ENCODE measurements around the gene NUDT21.
"Not testable (repeated sequence)": the region's sequence is repeated elsewhere in the genome, so short reads cannot be mapped to it uniquely, and the experiment has no call there.

NUDT21 gene

DNA sequence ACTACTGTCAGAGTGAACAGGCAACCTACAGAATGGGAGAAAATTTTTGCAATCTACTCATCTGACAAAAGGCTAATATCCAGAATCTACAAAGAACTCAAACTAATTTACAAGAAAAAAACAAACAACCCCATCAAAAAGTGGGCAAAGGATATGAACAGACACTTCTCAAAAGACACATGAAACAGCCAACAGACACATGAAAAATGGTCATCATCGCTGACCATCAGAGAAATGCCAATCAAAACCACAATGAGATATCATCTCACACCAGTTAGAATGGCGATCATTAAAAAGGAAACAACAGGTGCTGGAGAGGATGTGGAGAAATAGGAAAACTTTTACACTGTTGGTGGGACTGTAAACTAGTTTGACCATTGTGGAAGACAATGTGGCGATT is 54.4 kb downstream of the NUDT21 start:
- peaks cover 90% of the 10 kb centered on the region for H3K36me3 Mint-ChIP-seq (ENCODE audit: low read depth)
- H3K4me3 Mint-ChIP-seq; H3K9me3 Mint-ChIP-seq; intact Hi-C loops (cut with micrococcal nuclease); H3K27ac Mint-ChIP-seq; H3K27me3 Mint-ChIP-seq; H3K4me1 Mint-ChIP-seq (ENCODE audit: low read depth): not testable (repeated sequence)

DNA sequence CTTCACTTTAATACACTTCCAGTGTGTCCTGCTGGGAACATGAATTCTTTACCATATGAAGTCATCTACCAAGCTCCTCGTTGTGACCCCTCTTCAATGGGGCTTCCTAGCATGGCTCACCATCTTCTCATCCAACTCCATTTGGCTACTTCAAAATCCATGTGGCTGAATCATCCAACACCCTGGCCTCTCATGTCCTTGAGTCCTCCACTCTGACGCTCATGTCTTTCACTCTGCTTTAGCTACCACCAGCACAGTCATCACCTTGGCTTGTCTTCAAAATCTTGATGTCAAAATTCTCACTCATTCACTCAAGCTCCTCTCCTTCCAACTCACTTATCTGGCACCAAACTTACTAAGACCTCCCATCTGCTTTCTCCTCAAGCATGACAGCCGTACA is 61.6 kb downstream of the NUDT21 start:
- H3K4me3 Mint-ChIP-seq = no peak overlapping the region
- H3K9me3 Mint-ChIP-seq = no peaks in the 10 kb centered on the region
- no peak overlapping the region for H3K27ac Mint-ChIP-seq
- intact Hi-C loops (cut with micrococcal nuclease) = no loop called here
- H3K36me3 Mint-ChIP-seq (ENCODE audit: low read depth) = peaks cover 88% of the 10 kb centered on the region
- no peaks in the 10 kb centered on the region for H3K27me3 Mint-ChIP-seq
- no peaks in the 10 kb centered on the region for H3K4me1 Mint-ChIP-seq (ENCODE audit: low read depth)

DNA sequence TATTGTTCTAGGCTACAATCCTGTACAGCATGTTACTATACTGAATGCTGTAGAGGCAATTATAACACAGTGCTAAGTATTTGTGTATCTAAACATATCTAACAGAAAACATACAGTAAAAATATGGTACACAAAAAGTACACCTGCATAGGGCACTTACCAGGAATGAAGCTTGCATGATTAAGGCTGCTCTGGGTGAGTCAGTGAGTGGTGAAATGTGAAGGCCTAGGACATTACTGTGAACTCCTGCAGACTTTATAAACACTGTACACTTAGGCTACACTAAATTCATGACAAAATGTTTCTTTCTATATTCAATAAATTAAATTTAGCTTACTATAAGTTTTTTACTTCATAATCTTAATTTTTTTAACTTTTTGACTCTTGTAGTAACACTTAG is 62.9 kb downstream of the NUDT21 start:
- no peaks in the 10 kb centered on the region for H3K27me3 Mint-ChIP-seq
- H3K9me3 Mint-ChIP-seq = peaks cover 5% of the 10 kb centered on the region
- intact Hi-C loops (cut with micrococcal nuclease) = no loop called here
- no peak overlapping the region for H3K4me3 Mint-ChIP-seq
- no peaks in the 10 kb centered on the region for H3K4me1 Mint-ChIP-seq (ENCODE audit: low read depth)
- H3K27ac Mint-ChIP-seq = no peak overlapping the region
- peaks cover 88% of the 10 kb centered on the region for H3K36me3 Mint-ChIP-seq (ENCODE audit: low read depth)

GRCh38 chr16:56387396-56387795 is 63.7 kb downstream of the NUDT21 start:
- no peak overlapping the region for H3K27ac Mint-ChIP-seq
- intact Hi-C loops (cut with micrococcal nuclease) = no loop called here
- peaks cover 88% of the 10 kb centered on the region for H3K36me3 Mint-ChIP-seq (ENCODE audit: low read depth)
- H3K4me1 Mint-ChIP-seq (ENCODE audit: low read depth) = no peaks in the 10 kb centered on the region
- no peak overlapping the region for H3K4me3 Mint-ChIP-seq
- H3K27me3 Mint-ChIP-seq = no peaks in the 10 kb centered on the region
- peaks cover 11% of the 10 kb centered on the region for H3K9me3 Mint-ChIP-seq

- Mint-ChIP-seq H3K4me3 (no peak overlapping the region), H3K9me3 (peaks cover 38% of the 10 kb centered on the region), H3K27me3 (no peaks in the 10 kb centered on the region), H3K36me3 (ENCODE audit: low read depth) (peaks cover 91% of the 10 kb centered on the region), H3K4me1 (ENCODE audit: low read depth) (no peaks in the 10 kb centered on the region), H3K27ac (no peak overlapping the region)
- intact Hi-C loops (cut with micrococcal nuclease) = no loop called here
Observed at GRCh38 chr16:56384074-56384721, 66.9 kb downstream of the NUDT21 start.

DNA sequence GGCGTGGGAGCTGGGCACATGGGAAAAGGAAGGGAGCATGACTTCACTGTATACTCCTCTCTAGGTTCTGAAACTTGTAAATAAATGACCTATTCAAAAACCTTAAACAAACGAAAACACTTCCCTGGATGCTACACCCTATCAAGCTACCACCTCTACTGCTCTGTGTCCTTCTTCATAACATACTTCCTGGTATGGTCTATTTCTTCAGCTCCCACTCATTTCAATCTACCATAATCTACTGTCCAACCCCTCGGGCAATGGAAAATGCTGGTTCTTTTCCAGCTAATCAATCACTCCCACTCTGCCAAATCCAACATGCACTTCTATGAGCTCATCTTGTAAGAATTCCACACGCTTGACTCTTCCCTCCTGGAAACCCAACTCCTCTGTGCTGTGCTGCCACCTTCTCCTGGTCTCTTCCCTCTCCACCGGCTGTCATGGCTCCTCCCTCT is 68.2 kb downstream of the NUDT21 start:
- Mint-ChIP-seq H3K9me3 (peaks cover 39% of the 10 kb centered on the region), H3K36me3 (ENCODE audit: low read depth) (peaks cover 95% of the 10 kb centered on the region), H3K27ac (no peak overlapping the region), H3K4me3 (no peak overlapping the region), H3K27me3 (no peaks in the 10 kb centered on the region), H3K4me1 (ENCODE audit: low read depth) (no peaks in the 10 kb centered on the region)
- intact Hi-C loops (cut with micrococcal nuclease) = no loop called here

- intact Hi-C loops (cut with micrococcal nuclease) = no loop called here
- Mint-ChIP-seq H3K4me1 (ENCODE audit: low read depth) (no peaks in the 10 kb centered on the region), H3K27ac (no peak overlapping the region), H3K4me3 (no peak overlapping the region), H3K27me3 (no peaks in the 10 kb centered on the region), H3K36me3 (ENCODE audit: low read depth) (peaks cover 95% of the 10 kb centered on the region), H3K9me3 (peaks cover 39% of the 10 kb centered on the region)
Observed at GRCh38 chr16:56382459-56382858, 68.7 kb downstream of the NUDT21 start.

GRCh38 chr16:56380778-56381485 is 70.2 kb downstream of the NUDT21 start:
- peaks cover 39% of the 10 kb centered on the region for H3K9me3 Mint-ChIP-seq
- H3K36me3 Mint-ChIP-seq (ENCODE audit: low read depth) = peaks cover 92% of the 10 kb centered on the region
- intact Hi-C loops (cut with micrococcal nuclease); H3K4me1 Mint-ChIP-seq (ENCODE audit: low read depth); H3K4me3 Mint-ChIP-seq; H3K27ac Mint-ChIP-seq; H3K27me3 Mint-ChIP-seq: not testable (repeated sequence)

All from dendritic cell treated with granulocyte-macrophage colony-stimulating factor and Interleukin-4, amounts not matched to agents 40 ng/mL and 50 ng/mL, for 4 days (primary cell).